Pons (tissue), 1 donor: ENCODE measurements around the gene ATP9B.

Experiments used
- DNase-seq: peaks from one replicate; pipeline ENCODE4 v3.0.0-alpha.2; 2016; ENCODE audit warnings: low spot score

ATP9B gene

DNA sequence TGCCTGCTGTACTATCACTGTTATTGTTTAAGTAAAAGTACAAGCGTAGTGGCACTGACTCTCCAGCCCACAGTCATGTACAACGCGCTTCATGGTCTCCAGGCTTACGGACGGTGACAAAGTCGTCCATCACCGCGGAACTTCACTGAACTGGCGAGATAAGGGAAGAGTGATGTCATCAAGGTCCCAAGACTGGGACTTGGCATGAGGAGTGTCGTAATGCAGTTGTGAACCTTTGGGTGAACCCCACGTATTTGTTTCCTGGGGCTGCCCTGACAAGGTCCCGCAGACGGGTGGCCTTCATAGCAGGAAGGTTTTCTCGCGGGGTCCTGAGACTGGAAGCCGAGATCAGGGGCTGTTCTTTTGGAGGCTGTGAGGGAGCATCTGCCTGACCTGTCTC is 343.8 kb downstream of the ATP9B start:
- DNase-seq: no peak

DNA sequence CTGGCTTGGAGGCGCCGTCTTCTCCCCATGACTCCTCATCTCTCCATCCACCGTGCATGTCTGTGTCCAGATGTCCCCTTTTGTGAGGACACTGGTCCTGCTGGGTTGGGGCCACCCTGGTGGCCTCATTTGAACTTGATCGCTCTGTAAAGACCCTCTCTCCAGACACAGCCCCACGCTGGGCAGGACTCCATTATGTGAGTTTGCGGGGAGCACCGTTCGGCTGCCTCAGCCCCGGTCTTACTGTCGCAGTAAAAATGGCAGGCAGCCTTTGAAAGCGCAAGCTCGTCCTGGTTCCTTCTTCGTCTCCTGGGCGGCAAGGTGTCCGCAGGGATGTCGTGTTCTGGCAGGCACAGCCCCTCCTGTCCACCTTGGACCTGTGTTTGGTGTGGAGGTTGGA is 344.2 kb downstream of the ATP9B start:
- DNase-seq: no peak

DNA sequence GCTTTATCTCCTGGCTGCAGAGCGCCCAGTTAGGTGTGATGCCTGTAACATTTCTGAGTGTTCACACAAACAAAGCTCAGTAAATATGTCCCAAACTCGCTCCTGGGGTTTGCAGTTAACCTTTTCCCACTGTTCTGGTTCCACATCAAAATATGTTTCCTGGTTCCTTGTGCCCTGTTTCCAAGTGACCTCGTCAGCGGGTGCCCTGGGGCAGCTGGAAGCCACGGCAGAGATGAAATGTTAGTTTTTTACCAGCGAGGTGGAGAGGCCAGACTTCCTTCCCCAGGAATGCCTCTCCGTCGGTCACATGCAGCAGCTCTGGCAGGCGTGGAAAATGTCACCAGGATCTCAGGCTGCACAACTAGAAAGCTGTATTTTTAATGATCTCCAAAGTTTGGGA is 344.7 kb downstream of the ATP9B start:
- DNase-seq: no peak

DNA sequence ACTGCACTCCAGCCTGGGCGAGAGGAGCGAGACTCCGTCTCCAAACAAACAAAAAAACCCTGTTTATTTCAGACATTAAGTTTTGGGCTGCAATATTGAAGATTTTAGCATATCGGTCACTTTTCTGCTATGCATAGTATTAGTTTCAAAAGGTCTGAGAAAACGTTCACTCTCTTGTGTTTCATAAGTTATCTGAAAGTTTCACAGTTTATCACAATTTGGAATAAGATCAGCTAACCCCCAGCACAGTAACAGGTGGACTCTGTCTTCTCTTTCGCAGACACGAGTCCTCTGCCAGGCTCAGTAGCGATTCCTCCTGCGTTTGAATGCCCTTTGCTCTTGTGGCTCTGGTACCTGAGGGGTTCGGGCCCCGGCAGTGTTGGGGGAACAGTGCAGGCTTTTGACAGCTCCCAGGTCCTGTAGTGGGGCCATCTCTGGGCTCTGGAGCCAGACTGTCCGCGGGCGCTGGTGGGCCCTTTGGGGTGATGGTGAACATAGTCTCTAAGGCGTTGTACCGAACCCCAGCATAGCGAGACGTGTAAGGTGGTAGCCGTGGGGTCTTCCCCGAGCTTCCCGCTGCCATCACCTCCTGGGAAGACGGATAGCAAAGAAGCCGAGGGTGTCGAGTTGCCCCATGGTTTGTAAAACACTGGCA is 347.0 kb downstream of the ATP9B start:
- no peak for DNase-seq

DNA sequence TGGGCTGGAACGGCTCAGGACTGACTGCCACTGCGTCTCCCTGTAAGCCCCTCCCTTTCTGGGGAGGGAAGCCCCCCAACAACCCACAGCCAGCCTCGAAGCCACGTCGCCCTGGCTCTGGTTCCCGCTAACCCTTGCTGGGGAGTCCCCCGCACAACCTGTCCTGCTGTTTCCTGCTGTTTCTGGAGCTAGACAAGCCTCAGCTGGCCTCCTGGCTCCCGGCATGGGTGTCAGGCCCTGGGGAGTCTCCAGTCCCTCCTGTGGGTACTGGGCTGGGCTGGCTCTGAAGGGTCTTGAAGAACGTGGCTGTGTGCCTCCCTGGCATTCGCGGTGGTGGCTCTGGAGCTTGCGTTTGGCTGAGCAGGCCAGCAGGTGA is 347.5 kb downstream of the ATP9B start:
- DNase-seq: no peak

DNA sequence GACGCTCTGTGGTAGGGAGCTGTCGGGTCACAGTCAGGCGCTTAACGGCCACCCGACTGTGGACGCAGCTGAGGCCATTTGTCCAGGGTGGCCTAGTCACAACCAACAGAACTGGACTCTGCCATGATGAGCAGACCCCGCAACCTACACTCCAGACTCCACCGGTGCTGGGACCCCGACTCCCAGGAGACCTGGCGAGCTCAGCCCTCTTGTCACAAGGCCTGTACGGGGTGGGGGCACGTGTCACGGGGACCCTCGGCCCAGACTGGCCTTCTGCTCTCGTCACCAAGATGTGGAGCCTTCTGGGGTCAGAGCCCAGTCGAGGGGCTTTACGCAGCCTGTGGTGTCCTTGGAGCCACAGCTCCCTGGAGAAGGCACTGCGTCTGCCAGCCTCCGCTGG is 349.0 kb downstream of the ATP9B start:
- no peak for DNase-seq

DNA sequence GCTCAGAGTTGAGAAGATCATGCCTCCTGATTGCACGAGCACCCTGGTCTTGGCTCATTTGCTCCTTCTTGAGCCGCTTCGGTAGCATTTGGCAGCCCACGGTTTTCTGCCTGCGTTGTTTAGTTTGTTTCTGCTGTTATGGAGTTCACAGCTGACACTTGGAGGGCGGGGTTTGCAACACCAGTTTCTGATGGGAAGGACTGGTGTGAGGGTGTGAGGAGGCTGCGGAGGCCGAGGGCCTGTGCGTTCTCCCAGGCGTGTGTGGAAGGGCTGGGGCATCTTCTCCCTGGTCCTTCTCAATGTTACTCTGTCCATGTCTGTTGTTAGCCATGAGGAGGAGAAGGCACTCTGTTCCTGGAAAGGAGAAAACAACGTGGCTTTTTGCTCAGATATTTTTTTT is 349.4 kb downstream of the ATP9B start:
- no peak for DNase-seq

DNA sequence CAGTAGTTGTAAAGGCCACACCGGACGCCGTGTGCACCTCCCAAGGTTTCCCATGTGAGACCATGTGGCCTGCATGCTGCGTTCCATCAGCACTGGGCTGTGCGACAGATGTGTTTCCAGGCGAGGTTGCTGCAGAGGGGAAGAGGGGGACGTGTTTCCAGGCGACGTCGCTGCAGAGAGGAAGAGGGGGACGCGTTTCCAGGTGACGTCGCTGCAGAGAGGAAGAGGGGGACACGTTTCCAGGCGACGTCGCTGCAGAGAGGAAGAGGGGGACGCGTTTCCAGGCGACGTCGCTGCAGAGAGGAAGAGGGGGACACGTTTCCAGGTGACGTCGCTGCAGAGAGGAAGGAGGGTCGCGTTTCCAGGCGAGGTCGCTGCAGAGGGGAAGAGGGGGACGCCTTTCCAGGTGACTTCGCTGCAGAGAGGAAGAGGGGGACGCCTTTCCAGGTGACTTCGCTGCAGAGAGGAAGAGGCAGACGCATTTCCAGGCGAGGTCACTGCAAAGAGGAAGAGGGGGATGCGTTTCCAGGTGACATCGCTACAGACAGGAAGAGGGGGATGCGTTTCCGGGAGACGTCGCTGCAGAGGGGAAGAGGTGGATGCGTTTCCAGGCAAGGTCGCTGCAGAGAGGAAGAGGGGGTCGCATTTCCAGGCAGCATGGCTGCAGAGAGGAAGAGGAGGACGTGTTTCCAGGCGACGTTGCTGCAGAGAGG is 351.0 kb downstream of the ATP9B start:
- no peak for DNase-seq

DNA sequence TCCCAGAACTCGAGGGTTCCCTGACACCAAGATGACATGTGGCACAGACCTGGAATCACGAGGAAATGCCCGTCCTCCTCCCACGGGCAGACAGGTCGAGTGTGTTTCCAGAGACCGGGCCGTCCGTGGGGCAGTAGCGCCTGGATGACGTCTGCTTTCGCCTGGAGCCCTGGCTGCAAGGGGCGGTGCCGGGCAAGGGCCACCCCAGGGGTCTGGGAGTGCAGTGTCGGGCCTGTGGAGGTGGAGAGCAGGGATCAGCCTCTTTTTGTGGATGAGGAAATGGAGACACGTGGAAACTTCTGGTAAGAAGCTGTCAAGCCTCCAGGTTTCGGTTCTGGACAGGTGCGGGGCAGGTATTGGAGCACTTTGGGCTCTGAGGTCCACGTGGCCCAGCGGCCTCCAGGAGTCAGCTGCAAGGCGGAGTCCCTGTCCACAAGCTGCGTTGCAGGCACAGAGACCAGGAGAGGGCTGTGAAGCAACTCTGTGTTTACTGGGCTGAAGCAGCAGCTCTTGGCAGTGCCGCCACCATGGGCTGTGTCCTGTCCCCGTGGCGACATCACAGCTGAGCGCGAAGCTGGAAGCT is 352.2 kb downstream of the ATP9B start:
- no peak for DNase-seq

DNA sequence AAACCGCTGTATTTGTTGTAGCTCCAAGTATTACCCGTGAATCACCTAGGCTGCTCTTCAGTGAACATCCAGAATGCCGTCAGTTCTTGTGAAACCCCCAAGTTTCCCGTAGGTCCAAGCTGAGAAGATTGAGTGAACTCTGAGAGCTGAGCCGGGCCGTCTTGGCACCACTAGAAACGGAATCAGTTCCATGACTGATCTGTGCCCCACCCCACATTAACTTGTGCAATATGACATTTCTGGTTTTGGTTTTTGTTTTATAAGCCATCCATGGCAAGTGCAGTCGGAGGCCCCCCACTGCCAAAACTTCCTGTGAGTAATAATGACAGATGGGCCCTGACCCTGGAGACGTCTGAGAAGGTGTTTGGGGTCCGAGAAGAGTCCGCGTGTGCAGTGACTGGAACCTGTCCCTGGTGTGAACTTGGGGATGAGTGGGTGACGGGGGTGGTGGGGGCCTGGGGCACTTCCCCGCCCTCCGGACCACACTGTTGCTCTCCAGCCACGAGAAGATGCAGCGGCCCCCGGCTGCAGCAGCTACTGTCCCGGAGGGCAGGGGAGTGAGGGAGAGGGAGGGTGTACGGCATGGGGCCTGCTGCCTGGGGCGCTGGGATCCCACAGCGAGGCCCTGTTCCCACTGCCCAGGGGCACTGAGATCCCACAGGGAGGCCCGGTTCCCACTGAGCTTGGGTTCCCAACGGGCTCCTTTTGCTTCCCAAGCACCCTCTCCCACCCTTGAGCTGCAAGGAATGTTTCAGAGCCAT is 353.0 kb downstream of the ATP9B start:
- no peak for DNase-seq

DNA sequence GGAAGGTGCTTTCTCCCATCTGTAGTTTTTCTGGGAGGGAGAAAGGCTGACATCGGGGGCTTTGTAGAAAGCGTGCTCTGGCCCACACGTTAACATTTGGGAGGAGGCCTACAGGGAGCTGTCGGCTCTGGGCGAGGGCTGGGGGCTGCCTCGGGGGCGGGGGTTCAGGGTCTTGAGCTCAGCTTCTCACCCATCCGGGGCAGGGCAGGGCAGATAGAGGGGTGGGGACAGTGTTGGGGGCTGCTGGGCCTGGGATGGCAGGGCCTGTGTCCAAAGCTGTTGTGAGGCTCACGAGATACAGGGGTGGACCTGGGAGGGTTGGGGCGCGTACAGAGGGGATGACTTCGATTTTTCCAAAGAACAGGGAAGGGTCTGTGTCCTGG is 353.6 kb downstream of the ATP9B start:
- DNase-seq: no peak

DNA sequence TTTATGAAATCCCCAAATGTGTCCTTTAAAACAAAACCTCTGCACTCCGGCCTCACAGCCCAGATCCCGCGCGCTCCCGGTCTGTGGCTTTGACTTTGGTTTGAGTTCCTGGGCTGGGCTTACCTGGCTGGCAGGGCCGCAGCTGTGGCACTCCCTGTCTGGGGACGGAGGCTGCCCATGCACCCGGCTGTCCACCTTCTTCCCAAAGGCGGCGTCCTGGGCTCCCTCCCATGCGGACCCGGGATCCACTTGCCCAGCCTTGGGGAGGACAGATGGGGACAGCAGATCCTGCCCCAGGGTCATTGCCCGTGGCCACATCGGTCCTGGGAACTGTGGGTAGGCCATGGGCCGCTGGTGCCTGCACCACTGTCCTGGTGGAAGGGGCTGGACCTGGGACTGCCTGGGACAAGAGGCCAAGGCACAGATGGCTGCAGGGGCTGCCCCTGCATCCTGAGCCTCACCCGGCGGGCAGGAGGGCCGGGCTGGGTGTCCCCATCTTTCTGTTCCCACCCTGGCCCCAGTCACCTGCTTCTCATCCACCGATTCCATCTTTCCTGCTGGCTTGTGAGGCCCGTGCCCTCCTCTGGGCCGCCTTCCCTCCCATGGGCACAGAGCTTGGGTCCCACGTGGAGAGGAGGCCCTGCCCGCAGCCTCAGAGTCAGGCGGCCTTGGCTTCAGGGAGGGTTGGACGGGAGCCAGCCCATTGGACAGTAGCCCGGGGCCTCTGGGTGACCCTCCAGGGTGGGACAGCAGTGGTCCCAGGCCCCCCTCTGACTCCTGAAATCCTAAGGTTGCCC is 354.2 kb downstream of the ATP9B start:
- no peak for DNase-seq

DNA sequence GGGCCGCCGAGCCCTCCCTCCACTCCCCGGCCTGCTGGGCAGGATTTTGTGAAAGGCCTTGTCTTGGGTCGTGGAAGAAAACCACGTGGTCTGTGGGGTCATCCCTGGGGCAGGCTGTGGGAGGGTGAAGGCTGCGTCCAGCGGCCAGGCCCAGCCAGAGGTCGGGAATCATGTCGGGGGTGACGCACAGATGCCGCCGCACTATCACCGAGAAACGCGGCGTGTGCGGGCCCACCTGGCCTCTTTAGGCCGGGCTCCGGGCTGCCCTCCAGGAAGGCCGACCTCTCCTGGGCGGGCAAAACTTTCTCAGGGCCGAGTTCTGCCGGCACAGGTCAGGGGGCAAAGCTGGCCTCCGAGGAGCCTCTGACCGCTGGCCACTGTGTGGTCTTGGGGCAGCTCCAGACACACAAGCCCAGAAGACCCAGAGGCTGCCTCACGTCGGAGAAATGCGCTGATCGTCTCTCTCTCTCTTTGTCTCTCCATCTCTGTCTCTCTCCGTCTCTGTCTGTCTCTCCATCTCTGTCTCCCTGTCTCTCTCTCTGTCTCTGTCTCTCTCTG is 354.9 kb downstream of the ATP9B start:
- no peak for DNase-seq

DNA sequence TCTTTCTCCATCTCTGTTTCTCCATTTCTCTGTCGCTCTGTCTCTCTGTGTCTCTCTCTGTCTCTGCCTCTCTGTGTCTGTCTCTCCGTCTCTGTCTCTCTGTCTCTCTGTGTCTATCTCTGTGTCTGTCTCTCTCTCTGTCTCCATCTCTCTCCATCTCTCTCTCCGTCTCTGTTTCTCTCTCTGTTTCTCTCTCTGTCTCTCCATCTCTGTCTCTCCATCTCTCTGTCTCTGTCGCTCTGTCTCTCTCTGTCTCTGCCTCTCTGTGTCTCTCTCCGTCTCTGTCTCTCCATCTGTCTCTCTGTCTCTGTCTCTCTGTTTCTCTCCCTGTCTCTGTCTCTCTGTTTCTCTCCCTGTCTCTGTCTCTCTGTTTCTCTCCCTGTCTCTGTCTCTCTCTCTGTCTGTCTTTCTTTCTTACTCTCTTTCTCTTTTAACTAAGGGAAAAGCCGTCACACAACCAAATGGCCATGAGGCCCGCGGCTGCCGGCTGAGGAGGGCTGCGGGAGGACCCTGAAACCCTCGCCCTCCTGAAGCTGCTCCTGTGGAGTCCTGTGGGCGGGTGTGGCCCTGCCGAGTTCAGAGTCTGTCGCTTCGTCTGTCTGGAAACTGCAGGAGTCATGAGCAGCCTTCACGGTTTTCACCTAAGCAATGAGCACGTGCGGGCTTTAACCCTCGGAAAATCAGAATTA is 355.8 kb downstream of the ATP9B start:
- DNase-seq: no peak

DNA sequence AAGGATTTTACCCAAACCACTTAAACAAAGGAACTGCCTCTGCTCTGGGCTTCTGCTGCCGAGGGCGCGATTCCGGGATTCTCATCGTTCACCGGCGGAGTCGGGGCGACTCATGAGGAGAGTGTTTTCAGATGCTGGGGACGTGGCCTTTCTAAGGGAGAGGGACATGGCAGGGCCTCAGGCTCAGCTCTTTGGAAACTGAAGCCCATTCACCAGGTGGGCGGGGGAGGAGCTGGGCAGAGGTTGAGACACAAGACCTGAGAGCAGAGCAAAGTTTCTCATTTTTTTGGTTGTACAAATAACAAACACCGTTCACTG is 356.3 kb downstream of the ATP9B start:
- DNase-seq: no peak

DNA sequence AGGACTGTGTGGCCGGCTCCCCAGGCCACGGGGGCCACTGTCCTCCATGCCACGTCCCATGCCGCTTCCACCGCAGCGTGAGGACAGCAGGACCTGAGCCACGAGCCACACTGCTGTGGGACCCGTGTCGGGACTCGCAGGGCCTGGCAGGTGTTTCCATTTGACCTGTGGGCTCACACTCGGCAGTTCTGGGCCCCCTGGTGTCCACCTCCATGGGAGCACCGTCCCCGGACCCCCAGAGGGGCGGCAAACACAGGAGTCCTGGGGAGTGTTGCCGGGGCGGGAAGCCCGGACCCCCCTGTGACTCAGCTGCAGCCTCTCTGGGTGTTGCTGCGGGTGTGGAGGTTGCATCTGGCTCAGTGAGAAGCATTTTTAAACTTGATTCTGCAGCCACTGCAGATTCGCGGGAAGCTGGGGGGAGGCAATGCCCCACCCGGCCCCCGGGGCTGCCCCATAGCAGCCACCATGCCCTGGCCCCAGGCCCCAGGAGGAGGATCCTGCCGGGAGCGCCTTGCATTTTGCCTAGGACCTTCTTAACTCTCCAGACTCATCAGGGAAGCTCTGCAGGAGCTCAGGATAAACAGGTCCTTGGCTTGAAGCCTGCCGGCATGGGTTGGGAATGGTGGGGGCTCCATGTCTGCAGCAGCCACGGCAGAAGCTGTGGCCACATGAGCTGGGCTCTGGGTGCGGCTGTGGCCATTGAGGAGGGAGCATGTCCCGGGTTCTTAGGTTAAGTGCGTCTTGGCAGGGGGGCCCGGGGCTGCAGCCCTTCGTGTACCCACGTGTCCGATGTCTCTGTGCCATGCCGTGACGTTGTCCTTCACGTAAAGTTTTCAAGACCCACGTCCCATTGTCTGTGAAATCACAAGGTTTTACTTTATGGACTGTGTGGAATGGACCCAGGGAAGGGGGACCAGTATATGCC is 357.4 kb downstream of the ATP9B start:
- no peak for DNase-seq

DNA sequence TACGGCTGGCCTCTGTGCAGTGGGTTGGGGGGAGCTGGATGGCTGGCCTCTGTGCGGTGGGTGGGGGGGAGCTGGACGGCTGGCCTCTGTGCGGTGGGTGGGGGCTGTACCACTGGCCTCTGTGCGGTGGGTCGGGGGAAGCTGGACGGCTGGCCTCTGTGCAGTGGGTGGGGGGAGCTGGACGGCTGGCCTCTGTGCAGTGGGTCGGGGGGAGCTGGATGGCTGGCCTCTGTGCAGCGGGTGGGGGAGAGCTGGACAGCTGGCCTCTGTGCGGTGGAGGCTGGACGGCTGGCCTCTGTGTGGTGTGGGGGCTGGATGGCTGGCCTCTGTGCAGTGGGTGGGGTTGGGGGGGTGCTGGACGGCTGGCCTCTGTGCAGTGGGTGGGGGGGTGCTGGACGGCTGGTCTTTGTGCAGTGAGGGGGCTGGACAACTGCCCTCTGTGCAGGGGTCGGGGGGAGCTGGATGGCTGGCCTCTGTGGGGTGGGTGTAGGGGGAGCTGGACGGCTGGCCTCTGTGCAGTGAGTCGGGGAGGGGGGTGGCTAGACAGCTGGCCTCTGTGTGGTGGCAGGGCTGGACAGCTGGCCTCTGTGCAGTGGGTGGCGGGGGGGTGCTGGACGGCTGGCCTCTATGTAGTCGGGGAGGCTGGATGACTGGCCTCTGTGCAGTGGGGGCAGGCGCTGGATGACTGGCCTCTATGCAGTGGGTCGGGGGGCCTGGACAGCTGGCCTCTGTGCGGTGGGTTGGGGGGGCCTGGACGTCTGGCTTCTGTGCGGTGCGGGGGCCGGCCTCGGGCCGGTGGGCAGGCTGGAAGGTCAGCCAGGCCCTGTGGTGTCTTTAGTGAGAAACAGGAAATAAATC is 358.4 kb downstream of the ATP9B start:
- no peak for DNase-seq
